ENCODE measurements around the gene CABP5. TPM values are rescaled to one million over a fixed set of nuclear protein-coding genes. Genes with fewer than 3 reads are reported as not detected.
A peak's percentile ranks its signal among the peaks of the same experiment; 100 is the strongest.

CABP5 gene
- total and polyA plus RNA-seq, 2 experiments from 2014 or later: not detected

DNA sequence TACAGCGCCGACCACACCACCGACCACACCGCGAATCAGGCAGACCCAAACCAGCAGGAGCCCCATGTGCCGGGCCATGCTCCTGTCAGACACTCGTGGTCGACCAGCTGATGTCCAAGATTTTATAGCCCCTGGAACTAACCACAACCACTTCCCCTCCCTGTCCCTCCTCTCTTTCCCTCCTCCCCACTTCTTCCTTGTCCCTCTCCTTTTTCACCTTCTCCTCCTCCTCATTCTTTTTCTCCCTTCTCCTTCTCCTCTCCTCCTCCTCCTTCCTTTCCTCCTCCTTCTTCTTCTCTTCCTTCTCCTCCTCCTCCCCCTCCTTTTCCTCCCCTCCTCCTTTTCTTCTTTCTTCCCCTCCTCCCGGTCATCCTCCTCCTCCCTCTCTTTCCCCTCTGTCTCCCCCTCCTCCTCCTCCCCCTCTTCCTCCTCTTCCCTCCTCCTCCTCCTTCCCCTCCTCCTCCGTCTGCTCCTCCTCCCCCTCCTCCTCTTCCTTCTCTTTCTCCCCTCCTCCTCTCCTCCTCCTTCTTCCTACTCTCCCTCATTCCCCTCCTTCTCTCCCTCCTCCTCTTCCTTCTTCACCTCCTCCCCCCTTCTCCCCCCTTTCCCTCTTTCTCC is 52.6 kb downstream of the CABP5 start:
- ATAC-seq (no peak), DNase-seq (ENCODE audit: low spot score) (no peak)
- Histone ChIP-seq H3K79me2 (replicated peaks; ENCODE audit: insufficient read depth) (no peaks in the 10 kb centered on the region), H3K4me1 (ENCODE audit: insufficient read depth) (no peaks in the 10 kb centered on the region), H4K20me1 (replicated peaks; ENCODE audit: insufficient read depth) (no peaks in the 10 kb centered on the region), H3K27ac (ENCODE audit: low read depth) (no peak overlapping the region), H3K36me3 (ENCODE audit: insufficient read depth) (no peaks in the 10 kb centered on the region), H2AFZ (peak overlapping the region; percentile 35; the same call in 1 of the 2 replicates), H3K27me3 (ENCODE audit: insufficient read depth) (no peaks in the 10 kb centered on the region), H3K4me2 (no peak overlapping the region), H3K9me2 (ENCODE audit: insufficient read depth) (peaks cover 12% of the 10 kb centered on the region; the same call in 1 of the 2 replicates), H3K4me3 (no peak overlapping the region), H3F3A (replicated peaks; ENCODE audit: low read depth) (no peaks in the 10 kb centered on the region)
- Mint-ChIP-seq H3K4me1 (0 out of 3 replicates have a peak, but pooled peaks cover 3% of the 10 kb centered on the region), H3K4me3 (no peak overlapping the region), H3K27ac (no peak overlapping the region), H3K9me3 (no peaks in the 10 kb centered on the region), H3K36me3 (ENCODE audit: low read depth) (no peaks in the 10 kb centered on the region), H3K27me3 (ENCODE audit: insufficient read depth, low read depth, poor library complexity) (no peaks in the 10 kb centered on the region)
- no peak for TF ChIP-seq ETS1 (IDR thresholded peaks at IDR 0.05)
- no peak for TF ChIP-seq JUNB (IDR thresholded peaks at IDR 0.05; ENCODE audit: unreplicated experiment)
- TF ChIP-seq ZNF114 (CRISPR knock-in tag; IDR thresholded peaks at IDR 0.05): no peak
- TF ChIP-seq CTCF (conservative IDR thresholded peaks at IDR 0.05; ENCODE audit: low read depth in 2 of 2): no peak
- TF ChIP-seq NANOG (IDR thresholded peaks at IDR 0.05; ENCODE audit: borderline replicate concordance): no peak
- no peak for TF ChIP-seq EZH2phosphoT487 (IDR thresholded peaks at IDR 0.05; ENCODE audit: unreplicated experiment)
- TF ChIP-seq ZNF331 (CRISPR knock-in tag; IDR thresholded peaks at IDR 0.05; ENCODE audit: low read depth): no peak
- TF ChIP-seq STAT1 (IDR thresholded peaks at IDR 0.05; ENCODE audit: unreplicated experiment): no peak
- TF ChIP-seq EZH2 (IDR thresholded peaks at IDR 0.05; ENCODE audit: low read depth, unreplicated experiment): no peak
- no peak for TF ChIP-seq CREB1 (CRISPR knock-in tag; IDR thresholded peaks at IDR 0.05; ENCODE audit: low read depth)
- no peak for TF ChIP-seq POLR2AphosphoS5 (IDR thresholded peaks at IDR 0.05; ENCODE audit: low read depth)
- TF ChIP-seq, protein P1, sequence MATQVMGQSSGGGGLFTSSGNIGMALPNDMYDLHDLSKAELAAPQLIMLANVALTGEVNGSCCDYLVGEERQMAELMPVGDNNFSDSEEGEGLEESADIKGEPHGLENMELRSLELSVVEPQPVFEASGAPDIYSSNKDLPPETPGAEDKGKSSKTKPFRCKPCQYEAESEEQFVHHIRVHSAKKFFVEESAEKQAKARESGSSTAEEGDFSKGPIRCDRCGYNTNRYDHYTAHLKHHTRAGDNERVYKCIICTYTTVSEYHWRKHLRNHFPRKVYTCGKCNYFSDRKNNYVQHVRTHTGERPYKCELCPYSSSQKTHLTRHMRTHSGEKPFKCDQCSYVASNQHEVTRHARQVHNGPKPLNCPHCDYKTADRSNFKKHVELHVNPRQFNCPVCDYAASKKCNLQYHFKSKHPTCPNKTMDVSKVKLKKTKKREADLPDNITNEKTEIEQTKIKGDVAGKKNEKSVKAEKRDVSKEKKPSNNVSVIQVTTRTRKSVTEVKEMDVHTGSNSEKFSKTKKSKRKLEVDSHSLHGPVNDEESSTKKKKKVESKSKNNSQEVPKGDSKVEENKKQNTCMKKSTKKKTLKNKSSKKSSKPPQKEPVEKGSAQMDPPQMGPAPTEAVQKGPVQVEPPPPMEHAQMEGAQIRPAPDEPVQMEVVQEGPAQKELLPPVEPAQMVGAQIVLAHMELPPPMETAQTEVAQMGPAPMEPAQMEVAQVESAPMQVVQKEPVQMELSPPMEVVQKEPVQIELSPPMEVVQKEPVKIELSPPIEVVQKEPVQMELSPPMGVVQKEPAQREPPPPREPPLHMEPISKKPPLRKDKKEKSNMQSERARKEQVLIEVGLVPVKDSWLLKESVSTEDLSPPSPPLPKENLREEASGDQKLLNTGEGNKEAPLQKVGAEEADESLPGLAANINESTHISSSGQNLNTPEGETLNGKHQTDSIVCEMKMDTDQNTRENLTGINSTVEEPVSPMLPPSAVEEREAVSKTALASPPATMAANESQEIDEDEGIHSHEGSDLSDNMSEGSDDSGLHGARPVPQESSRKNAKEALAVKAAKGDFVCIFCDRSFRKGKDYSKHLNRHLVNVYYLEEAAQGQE (IDR thresholded peaks at IDR 0.05; ENCODE audit: unreplicated experiment): no peak
- TF ChIP-seq ZNF462 (CRISPR knock-in tag; IDR thresholded peaks at IDR 0.05): no peak

All from GM23338 (cell line).